ENCODE data around the gene RBM10.

- no peak for TF ChIP-seq CTCF (IDR thresholded peaks at IDR 0.05; ENCODE audit: insufficient read depth, low read depth, low read length)
- TF ChIP-seq EZH2 (IDR thresholded peaks at IDR 0.05; ENCODE audit: insufficient read depth, low read length), result no peak
Measured at GRCh38 chrX:47194194-47194787, 49.3 kb downstream of the RBM10 start.

All from astrocyte (in vitro differentiated cells and primary cell).